UCSD-AML1 (cell line): ENCODE measurements around the gene CYRIA.

Experiments used
- DNase-seq: peaks from one replicate; lab custom pipeline; 2025; ENCODE audit not compliant: unreplicated experiment; lab: John Stamatoyannopoulos, UW

The CYRIA gene

DNA sequence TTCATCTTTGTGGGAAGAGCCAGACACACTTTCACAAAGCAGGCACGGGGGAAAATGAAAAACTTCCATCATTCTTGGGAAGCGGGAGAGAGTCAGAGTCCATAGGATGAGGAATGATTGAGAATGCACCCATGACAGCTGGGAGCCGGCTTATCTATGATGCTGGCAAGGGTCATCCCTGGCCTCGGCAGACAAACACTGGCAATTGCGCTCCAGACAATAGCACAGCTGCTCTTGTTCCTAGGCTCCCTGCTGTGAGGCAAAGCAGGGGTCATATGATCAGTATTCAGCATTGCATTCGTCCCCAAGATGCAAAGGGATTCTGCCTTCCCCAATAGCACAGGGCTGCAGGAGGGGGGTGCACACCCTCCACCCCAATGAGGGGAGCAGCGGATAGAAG lies 33.0 kb downstream of the CYRIA start:
- DNase-seq, result no peak

GRCh38 chr2:16630463-16630862 lies 35.2 kb downstream of the CYRIA start:
- peak; percentile 41 for DNase-seq

DNA sequence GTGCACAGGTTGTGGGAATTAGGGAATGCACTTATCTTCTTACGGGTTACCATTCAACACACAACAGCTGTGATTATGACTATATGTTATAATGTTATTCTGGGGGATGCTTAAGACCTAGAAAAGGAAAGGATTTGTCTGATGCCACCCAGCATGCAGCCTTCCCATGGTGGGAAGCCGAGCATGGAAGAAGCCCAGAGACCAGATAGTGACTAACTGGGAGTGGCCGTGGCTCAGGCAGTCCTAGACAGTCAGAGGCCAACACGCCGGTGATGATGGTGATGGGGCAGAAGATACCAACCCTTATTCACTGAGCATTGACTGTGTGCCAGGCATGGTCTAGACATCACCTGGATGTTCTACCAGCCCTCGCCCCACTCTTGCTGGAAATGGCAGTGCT lies 35.9 kb downstream of the CYRIA start:
- no peak for DNase-seq

GRCh38 chr2:16629044-16629443 lies 36.6 kb downstream of the CYRIA start:
- no peak for DNase-seq

GRCh38 chr2:16628314-16628713 lies 37.3 kb downstream of the CYRIA start:
- DNase-seq, result no peak

GRCh38 chr2:16626997-16627605 lies 38.5 kb downstream of the CYRIA start:
- DNase-seq, result no peak

GRCh38 chr2:16626497-16626896 lies 39.1 kb downstream of the CYRIA start:
- DNase-seq, result no peak

DNA sequence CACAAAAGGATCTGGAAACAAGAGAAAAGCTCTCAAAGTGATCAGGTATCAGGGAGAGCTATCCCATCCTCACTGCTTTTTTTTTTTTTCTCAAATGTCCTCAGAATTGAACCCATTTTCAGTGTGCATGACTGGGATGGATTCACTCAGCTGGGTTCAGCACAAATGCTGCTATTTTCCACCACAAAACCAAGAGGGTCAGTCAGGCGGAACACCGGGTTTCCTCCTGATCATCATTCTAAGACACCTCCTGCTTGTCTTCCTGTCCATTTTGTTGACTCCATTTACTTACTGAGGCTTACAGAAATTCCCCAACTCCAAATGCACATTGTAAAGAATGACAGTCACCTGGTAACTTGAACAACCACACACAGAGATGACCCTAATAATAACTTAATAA lies 39.9 kb downstream of the CYRIA start:
- no peak for DNase-seq

DNA sequence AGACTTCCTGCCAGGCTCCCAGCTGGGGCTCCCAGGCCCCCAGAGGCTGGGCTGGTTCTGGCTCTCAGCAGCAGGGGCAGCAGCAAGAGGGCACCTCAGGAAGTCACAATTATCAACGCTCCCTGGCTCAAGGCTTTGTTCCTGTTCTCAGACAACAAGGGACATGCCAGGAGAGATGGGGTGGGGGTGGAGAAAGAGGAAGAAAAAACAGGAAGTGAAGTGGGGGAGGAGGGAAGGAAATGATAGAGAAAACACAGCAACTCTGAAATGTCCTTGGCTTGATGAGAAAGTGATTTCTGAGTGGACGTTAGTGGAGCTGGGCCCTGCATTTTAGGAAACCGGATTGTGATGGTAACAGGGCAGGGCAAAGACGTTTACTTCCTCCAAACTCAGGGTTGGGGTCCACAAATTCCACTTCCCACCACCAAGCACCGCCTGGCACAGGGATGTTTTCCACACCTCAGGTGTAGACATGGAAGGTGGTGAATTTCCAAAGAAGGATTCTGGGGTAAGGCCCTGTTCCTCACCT lies 40.4 kb downstream of the CYRIA start:
- peak; percentile 66 for DNase-seq

GRCh38 chr2:16624436-16624780 lies 41.2 kb downstream of the CYRIA start:
- DNase-seq, result no peak

- no peak for DNase-seq
These were observed 41.8 kb downstream of the CYRIA start for GRCh38 chr2:16623564-16624435.

DNA sequence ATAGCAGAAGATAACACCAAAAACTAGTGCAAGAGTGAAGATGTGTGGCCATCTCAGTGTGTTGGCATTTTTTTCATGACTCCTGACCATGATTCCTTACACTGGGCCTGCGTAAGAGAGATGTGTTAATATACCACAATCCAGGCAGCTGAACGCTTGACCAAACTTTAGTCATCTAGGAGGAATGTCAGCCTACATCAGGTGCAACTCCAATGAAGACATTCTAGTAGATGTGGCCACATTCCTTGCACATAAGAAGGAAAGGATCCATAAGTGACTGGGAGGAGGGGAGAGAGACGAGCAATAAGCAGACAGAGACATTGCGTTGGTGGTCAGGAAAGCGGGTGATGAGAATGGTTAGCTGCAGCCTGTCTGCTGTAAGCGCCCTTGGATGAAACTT lies 42.6 kb downstream of the CYRIA start:
- DNase-seq, result no peak

- no peak for DNase-seq
These were observed 43.1 kb downstream of the CYRIA start for GRCh38 chr2:16622399-16622968.

DNA sequence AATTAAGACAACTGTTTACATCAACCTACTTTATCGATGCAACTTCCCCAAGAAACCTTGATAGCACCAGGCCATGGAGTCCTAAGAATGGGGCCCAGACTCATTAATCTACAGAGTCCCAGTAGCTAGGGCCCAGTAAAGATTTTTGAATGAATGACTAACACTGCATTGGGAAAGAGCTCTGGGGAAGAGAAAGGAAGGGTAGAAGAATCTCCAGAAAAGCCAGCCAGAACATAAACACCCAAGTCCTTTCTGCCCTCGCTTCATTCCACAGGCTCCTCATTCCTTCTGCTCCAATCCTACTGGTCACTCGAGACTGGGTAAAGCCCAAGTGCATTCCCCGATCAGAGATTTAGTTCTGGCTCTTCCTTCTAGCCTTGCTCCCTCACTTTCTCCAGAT lies 44.3 kb downstream of the CYRIA start:
- DNase-seq, result no peak

GRCh38 chr2:16620590-16620989 lies 45.0 kb downstream of the CYRIA start:
- DNase-seq, result no peak

DNA sequence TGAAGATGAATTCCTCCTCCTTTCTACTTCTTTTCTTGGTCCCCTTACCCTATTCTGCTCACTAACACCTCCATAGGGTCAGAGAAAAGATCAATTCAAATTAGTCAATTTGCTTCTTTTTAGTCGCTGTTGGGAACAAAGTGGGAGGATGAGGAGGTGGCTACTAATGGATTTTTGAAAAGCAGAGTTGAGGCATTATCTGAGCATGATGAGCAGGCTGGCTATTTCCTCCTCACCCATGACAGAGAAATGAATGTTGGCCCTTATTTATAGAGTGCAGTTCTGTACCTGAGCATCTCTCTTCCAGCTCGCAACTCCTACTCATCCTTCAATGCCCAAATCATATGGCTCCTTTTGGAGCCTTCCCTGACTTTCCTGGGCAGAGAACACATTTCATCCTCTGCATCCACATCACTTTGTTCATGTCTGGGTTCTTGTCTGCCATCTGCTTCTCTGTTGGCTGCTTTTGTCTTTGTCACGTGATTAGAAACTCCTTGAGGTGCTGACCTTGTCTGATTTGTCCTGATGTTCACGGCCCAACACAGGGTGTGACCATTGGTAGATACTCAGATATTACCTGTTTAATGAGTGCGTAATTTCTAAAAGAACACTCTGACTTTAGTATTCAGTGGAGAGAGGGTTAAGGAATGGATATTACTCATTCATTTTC lies 45.9 kb downstream of the CYRIA start:
- no peak for DNase-seq

DNA sequence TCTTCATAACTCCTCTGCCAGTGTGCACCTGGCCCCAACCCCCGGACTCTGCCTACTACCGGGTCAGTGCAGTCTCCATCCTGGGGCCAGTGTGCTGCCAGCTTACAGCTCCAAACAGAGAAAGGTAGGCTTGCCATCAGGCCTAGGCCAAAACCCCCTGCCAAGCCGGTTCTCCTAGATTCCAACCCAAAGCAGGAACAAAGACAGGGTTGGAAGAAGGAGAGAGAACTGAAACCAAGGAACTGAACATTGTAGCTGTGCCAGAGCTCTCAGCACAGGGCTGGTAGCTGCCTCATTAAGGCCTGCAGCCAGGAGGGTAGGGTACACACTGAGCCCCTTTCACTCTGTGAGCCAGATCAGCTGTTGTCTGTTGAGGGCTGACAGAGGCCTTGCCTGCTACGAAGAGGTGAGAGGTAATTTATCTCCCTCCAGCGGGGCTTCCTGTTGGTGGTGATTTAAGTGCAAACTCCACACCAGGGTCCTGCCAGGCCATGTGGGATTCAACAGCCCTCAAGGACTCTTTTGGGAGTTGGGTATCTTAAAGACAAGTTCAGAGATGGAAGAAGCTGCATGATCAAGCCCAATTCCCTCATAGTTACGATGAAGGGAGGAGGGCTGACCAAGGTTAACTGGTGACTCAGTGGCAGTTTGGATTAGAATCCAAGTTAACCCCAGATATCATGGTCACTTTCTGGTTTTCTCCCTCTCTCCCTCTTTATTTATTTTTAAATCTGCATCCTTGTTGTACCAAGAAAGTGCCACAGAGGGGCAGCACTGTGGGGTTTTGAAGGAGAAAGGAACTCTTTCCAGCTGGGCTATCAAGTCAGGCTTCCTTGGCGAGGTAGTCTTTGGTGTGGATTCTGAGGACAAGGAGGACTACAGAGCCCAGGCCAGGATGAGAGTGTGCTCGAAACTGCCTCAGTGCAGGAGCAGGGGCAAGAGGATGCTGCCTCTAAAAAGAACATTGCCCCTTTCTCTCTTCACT lies 48.1 kb downstream of the CYRIA start:
- no peak for DNase-seq
